NB4 (cell line): ENCODE measurements around the gene CMC1.

Experiments used
- CTCF ChIP-seq: IDR thresholded peaks from one replicate; pipeline ENCODE4 v1.5.1; 2012; ENCODE audit warnings: low read depth, low read length
- POLR2A ChIP-seq: IDR thresholded peaks from 2 replicates; pipeline ENCODE4 v1.6.1; 2011; ENCODE audit warnings: mild to moderate bottlenecking; ENCODE audit not compliant: insufficient read length; ENCODE audit errors: extremely low read depth

DNA sequence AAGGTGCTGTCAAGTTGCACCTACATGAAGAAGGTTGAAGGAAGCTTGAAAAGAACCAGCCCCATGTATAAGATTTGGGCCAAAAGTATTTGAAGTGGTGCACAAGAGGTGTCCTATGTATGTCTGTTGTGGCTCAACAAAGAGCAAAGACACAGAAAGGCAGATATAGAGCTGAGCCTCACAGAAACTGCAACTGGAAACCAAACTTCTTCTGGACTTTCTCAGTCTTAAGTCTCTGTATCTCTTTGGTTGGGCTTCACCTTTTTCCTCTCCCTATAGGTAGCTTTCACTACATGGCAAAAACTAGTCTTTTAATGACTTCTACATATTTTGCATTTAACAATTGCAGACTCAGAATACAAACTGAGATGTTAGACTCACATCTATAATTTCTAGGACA lies 8.8 kb upstream of the CMC1 start:
- TF ChIP-seq CTCF = no peak
- TF ChIP-seq POLR2A = no peak
